Measurements from ENCODE around the gene GLI2.

Gene GLI2

DNA sequence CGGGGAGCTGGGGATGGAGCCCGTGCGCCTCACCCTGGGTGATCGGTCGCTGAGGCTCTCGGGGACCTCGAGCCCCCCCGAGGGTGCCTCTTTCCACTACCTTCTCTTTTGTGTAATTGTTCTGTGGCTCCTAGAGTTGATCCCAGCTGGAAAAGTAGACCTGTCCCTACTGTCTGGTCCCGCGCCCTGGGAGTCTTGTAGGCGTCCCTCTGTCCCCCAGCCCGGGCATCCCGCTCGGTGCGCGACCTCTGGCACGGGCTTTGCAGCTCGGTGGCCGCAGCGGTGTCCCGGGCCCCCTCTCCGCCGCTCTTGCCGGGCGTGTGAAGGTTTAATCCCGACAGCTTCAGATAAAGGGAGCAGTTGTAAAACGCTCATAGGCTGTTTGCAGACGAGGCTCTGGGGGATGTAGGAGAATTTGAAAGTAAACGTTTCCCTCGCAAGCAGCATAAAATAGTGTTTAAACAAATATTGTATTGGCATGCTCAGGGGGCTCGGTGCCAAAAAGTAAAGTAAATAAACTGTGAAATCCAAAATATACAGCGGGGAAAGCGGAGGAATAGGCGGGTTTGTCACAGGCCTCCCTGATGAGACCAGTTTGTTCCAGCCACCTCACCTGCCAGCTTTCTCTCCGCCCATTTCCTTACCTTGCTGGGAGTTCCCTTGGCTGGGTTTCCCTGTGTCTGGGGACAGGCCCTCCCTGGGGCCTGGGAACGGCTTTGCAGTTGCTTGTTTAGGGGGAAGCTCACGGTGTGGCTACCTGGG is 1.9 kb downstream of the GLI2 start:
- in situ Hi-C loops (cut with MboI; ENCODE audit: low sequenced_read_pairs) = no loop called here

GRCh38 chr2:120738117-120738516 is 2.4 kb downstream of the GLI2 start:
- in situ Hi-C loops (cut with MboI; ENCODE audit: low sequenced_read_pairs) = no loop called here

DNA sequence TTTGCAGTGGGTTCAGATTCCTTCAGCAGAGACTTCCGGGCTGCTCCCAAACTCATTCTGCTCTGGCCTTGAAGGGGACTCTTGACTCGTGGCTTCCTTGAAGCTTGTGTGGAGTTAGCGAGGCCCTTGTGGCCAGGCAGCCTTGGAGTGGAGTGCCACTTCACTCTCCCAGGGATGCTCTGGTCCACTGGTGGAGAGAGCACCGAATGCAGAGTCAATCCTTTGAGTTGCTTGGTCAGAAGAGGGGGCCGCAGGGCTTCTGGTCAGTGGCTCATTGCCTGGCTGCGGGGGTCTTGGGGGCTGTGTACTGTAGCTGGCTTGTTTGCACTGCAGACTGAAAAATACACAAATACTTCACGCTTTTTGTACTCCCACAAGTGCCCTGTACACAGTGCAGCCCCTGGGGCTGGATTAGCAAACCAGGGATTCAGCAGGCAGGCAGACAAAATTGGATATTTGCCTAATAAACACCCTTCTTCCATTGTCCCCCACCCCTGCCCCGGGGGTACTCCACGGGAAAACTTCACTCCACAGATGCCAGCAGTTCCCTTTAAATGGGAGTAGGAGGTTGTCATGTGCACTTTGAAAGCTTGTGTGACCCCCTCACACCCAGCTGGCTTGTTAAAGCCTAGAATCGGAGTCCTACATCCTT is 3.2 kb downstream of the GLI2 start:
- in situ Hi-C loops (cut with MboI; ENCODE audit: low sequenced_read_pairs) = no loop called here

DNA sequence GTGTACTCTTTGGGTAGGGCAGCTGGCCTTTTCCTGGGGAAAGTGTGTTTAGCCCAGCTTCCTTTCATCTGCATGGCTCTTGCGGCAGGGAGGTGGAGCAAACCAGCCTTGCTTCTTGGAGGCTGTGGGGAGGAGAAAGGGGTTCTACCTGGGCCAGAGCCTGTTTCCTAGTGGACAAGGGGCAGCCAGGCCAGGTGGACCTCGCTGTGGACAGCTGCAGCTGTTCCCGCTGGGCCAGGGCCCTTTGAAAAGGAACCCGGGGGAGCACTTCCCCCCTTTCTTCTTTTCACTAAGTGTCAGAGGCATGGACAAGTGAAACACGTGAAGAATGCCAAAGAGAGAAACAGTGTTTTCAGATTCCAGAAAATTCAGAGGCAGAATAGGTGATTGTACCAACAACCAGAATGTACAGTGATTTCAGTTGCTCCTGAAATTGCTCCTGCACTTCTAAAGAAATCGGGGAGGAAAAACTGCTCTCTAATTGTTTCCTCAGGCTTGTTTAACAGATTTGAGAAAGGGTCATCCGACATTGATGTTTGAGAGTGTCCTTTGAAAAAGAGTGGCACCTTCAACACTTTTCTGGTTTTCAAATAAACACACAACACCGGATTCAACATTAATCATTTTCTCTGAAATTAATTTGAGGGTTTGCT is 3.9 kb downstream of the GLI2 start:
- in situ Hi-C loops (cut with MboI; ENCODE audit: low sequenced_read_pairs) = no loop called here

DNA sequence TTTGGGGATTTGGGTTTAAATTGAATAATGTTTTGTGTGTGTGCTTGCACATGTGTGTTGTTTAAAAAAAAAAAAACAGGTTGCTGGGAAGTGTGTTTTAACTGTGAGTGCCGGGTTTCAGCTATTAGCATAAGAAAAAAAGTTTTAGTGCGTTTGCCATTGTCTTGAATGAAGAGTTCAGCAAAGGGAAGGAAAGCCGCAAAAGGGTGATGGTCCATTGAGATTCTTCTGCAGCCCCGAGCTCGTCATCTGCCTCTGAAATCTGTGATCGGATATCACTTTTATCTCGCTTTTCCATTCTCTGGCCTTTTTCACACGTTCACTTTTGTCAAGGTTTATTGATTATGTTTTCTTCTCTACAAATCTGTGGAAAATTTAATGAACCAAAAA is 4.7 kb downstream of the GLI2 start:
- in situ Hi-C loops (cut with MboI; ENCODE audit: low sequenced_read_pairs) = no loop called here

DNA sequence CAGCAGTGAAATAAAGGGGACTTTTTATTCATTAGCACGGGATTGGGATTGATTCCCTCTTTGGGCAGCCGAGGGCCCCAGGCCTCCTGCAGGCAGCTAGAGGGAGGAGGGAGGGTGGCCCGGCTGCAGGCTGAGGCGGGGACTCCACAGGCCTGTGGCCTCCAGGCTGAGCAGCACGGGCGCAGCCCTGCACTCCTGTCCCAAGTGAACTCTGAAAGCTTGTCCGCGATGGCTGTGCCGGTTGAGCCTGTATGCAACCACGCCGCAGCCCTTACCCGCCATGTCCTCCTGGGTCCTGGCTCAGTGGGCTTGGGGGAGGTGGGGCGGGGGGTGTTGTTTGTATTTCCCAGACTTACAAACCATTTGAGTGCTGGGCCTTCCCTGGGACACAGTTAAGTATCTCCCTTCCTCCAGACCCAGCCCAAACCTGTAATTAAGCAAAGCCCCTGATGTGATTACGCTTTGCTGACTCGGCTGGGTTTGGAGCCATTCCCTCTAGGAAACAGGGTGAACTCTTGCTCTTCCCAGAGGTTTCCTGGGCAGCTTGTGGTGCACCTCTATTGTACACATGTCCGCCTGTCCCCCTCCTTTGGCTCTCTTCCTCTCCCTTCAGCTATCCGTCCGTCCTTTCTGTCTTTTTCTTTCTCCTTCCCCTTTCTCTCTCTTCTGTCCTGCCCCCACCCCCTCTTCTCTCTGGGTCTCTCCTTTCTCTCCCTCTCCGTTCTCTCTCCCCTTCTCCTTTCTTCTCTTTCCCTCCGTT is 5.3 kb downstream of the GLI2 start:
- in situ Hi-C loops (cut with MboI; ENCODE audit: low sequenced_read_pairs) = no loop called here

DNA sequence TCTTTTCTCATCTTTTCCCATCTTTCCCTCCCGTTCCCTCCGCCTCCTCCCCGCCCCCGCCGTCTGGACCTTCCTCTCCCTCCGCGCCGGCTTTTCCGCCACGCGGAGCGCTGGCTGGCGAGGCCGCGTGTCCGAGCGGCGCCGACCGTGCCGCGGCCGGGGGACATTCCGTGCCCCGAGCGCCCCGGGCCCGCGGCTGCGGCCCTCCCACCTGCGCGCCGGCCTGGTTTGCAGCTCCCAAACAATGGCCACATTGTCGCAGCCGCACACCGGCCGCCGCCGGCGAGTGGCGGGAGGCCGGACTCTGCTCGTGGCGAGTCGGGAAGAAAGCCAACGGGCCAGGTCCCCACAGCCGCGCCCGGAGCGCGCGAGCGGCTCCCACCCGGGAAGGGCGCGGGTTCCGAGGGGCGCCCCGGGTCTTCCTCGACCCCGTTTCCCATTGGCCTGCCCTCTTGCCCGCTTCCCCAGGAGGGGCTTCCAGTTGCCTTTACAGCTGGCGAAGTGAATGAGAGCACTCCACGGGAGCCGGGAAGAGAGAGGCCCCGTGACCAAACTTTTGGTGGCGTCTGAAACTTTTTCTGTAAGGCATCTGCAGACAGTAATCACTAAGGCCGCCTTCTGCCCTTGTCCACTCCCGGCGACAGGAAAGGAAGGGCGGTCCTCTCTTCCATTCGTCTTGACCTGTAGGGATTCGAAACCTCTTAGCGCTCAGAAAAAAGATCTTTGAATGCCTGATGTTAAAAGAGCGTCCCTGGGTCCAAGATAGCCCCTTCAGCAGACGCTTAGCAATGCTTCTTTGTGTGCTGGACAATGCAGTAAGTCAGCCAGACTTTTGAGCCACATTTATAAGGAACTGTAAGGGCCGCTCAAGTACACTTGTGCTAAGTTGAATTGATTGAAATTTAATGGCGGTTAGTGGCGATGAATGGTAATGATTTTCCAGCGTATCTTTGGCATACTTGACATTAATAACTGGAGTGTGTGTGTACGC is 6.2 kb downstream of the GLI2 start:
- in situ Hi-C loops (cut with MboI; ENCODE audit: low sequenced_read_pairs) = no loop called here

- in situ Hi-C loops (cut with MboI; ENCODE audit: low sequenced_read_pairs) = no loop called here
Observed at GRCh38 chr2:120743657-120744056, 8.0 kb downstream of the GLI2 start.

DNA sequence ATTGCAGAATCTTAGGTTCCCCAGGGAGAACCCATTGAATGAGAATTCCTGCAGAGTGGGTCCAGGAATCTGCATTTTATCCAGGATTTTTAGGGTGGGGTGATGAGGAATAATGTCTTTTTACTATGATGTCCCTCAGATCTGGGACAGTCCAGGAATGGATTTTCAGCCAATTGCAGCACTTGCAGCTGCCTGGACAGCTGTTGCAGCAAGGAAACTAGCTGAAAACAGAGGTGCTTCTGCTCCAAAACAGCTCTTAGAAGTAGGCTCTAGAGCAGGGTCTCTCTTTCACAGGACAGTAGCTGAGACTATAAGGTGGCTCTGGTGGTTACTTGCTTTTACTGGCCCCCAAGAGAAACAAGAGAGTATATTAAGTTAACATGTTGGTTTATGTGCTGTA is 9.1 kb downstream of the GLI2 start:
- in situ Hi-C loops (cut with MboI; ENCODE audit: low sequenced_read_pairs) = no loop called here

DNA sequence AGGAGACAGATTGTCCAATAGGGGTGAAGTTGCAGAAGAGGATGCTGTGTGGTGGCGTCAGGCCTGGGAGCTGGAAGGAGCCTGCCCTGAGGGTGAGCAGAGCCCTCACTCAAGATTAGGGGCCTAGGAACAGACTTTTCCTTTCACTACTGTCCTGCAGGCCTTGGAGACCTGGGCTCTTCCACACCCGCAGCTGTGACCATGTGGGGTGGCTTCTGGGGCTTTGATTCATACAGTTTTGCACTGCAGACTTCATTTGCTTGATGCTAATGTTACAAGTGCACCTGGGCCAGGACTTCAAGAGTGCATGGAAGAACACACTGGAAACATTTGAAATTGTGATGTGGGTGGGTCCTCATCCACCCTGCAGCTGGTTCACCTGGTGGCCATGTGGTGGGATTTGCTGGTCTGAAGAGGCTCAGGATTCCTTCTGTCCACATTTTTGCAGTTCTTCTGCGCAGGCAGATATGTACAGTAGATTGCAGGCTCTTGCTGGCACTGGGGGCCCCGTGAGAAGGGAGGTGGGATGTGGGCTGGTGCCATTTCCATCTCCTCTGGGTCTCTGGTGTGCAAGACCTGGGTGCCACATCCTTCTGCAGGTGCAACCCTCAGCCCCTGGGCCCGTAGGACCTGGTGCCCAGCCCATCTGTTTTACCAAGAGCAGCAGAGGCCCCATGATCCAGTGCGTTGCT is 9.9 kb downstream of the GLI2 start:
- in situ Hi-C loops (cut with MboI; ENCODE audit: low sequenced_read_pairs) = no loop called here

GRCh38 chr2:120746144-120746543 is 10.5 kb downstream of the GLI2 start:
- in situ Hi-C loops (cut with MboI; ENCODE audit: low sequenced_read_pairs) = no loop called here

DNA sequence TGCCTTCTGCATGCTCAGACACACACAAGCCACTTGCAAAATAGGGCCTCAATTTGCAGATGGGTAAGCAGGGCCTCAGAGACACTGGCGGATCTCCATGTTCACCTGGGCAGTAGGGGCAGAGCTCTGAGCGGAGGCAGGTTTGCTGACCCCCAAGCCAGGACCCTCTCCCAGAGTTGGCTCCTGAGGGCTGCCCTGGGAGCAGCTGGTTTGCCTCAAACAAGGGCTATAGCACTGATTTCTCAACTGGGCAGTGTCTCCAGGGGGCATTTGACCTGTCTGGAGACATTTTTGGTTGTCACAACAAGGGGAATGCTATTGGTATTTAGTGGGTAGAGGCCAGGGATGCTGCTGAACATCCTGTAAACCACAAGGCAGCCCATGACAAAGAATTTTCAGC is 11.6 kb downstream of the GLI2 start:
- in situ Hi-C loops (cut with MboI; ENCODE audit: low sequenced_read_pairs) = no loop called here

- in situ Hi-C loops (cut with MboI; ENCODE audit: low sequenced_read_pairs) = no loop called here
Observed at GRCh38 chr2:120747706-120748105, 12.0 kb downstream of the GLI2 start.

DNA sequence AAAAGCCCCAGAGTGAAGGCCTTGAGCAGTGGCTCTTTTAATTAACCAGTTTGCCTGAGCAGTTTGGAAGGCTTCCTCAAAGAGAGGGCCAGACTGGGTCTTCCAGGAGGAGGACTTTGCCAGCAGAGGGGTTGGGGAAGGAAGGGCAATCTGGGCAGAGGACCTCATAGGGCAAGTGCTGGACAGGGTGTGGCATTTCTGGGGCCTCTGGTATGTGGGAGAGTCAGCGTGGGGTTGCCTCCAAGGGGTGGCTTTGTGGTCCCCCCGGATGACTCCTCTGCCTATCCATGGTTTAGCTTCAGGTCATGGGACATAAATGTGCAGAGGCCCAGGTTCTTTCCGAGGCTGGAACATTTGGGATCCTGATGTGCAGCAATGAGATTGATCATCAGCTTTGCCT is 12.6 kb downstream of the GLI2 start:
- in situ Hi-C loops (cut with MboI; ENCODE audit: low sequenced_read_pairs) = no loop called here

DNA sequence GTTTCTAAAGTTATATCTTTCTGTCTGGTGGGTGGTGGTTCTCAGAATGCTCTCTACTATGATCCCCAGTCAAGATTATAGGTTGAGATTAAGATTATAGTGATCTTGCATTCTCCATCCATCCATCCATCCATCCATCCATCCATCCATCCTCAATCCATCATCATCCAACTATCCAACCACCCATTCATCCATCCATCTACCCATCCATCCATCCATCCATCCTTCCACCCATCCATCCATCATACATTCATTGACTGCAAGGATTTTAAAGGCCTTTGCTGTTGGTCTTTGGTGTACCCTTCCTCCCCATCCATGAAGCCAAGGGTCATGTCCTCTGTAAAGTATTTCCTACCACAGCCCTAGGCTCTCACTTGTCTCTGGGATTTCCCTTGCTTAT is 13.1 kb downstream of the GLI2 start:
- in situ Hi-C loops (cut with MboI; ENCODE audit: low sequenced_read_pairs) = no loop called here

- in situ Hi-C loops (cut with MboI; ENCODE audit: low sequenced_read_pairs) = no loop called here
Observed at GRCh38 chr2:120749506-120750431, 14.1 kb downstream of the GLI2 start.

- in situ Hi-C loops (cut with MboI; ENCODE audit: low sequenced_read_pairs) = no loop called here
Observed at GRCh38 chr2:120750488-120751210, 15.0 kb downstream of the GLI2 start.

DNA sequence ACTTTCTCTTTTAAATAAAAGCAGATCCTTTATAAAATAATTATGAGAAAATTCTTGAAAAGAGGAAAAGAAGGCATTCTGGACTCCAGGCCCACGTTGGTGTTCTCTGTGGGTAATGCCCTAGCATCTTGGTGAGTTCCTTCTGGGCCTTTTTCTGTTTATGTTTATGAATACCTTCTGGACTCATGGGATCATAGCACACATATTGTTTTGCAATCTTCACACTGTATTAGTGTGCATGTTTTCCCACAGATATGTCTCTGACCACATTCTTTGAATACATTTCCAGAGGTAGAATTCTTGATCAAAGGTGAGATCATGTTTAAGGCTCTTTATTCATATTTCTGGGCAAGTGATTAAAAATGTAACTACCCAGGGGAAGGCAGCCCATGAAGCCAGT is 15.9 kb downstream of the GLI2 start:
- in situ Hi-C loops (cut with MboI; ENCODE audit: low sequenced_read_pairs) = no loop called here

All from hTERT RPE-1 (cell line).